ENCODE data around the gene PTPRT. TPM values are rescaled to one million over a fixed set of nuclear protein-coding genes. Genes with fewer than 3 reads are reported as not detected.

PTPRT gene
- total RNA-seq, 1 donor from 2014 or later, result 0.56 TPM

GRCh38 chr20:42852691-42853090 is 337.0 kb downstream of the PTPRT start:
- Mint-ChIP-seq H3K27me3 (ENCODE audit: low read depth) (peaks cover 51% of the 10 kb centered on the region), H3K4me1 (no peaks in the 10 kb centered on the region), H3K27ac (ENCODE audit: unreplicated experiment) (no peak overlapping the region), H3K4me3 (no peak overlapping the region), H3K9me3 (peaks cover 9% of the 10 kb centered on the region), H3K36me3 (ENCODE audit: low read depth) (no peaks in the 10 kb centered on the region)
- no peak for TF ChIP-seq CTCF (conservative IDR thresholded peaks at IDR 0.05)
- no peak for DNase-seq (ENCODE audit: low read depth, low spot score)

DNA sequence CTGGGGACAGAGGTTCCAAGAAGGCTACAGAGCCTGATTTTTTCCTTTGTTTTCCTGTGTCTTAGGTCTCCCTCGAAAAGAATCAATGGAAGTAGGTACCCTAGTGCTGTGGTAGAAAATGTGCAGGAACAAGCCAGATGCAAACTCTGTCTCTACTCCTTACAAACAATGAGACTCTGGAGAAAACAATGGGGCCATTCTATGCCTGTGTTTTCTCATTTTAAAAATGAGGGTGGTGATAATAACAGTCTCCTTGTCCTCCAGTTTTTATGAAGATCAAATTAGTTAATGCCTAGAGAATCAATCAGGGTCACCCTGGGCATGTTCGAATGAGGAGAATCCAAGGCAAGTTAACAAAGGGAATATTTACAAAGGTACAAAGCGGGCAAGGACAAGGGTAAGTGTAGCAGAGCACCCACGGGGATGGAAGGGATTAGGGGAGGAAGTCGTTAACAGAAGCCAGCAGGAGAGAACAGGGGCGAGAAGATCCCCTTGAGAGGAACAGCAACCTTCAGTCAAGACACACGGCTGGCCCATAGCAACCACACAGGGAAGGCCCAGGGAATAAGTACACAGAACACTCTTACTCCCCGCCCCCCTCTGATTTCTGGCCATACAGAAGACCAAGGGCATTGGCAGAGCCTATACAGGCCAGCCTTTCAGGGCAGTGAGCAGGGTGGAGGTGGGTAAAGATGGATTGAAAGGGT is 342.8 kb downstream of the PTPRT start:
- no peaks in the 10 kb centered on the region for H3K36me3 Mint-ChIP-seq (ENCODE audit: low read depth)
- no peak for TF ChIP-seq CTCF (conservative IDR thresholded peaks at IDR 0.05)
- H3K4me3 Mint-ChIP-seq, result no peak overlapping the region
- H3K27ac Mint-ChIP-seq (ENCODE audit: unreplicated experiment), result no peak overlapping the region
- no peak for DNase-seq (ENCODE audit: low read depth, low spot score)
- peaks cover 7% of the 10 kb centered on the region for H3K27me3 Mint-ChIP-seq (ENCODE audit: low read depth)
- H3K4me1 Mint-ChIP-seq, result peaks cover 4% of the 10 kb centered on the region
- peaks cover 9% of the 10 kb centered on the region for H3K9me3 Mint-ChIP-seq

DNA sequence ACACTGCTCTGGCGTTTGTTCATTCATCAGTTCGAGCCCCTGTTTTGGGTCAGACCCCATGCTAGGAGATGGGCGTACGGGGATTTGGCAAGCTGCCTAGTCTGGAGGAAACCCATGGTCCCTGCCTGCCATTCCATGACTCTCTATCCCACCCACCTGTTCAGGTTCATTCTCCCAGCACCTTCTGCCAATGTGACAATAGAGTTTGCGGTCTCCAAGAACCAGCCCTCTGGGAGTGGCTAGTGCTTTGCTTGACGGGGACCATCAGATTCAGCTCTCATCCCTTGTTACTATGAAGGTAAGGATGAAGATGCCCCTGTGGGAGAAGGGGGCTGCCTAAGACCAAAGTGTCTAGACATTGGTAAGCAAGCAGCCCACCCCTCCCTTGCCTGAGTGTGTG is 345.0 kb downstream of the PTPRT start:
- H3K27ac Mint-ChIP-seq (ENCODE audit: unreplicated experiment), result no peak overlapping the region
- H3K4me1 Mint-ChIP-seq, result peaks cover 4% of the 10 kb centered on the region
- no peaks in the 10 kb centered on the region for H3K36me3 Mint-ChIP-seq (ENCODE audit: low read depth)

GRCh38 chr20:42837456-42837855 is 352.2 kb downstream of the PTPRT start:
- Mint-ChIP-seq H3K4me1 (peaks cover 3% of the 10 kb centered on the region), H3K36me3 (ENCODE audit: low read depth) (no peaks in the 10 kb centered on the region), H3K27me3 (ENCODE audit: low read depth) (peaks cover 4% of the 10 kb centered on the region), H3K9me3 (peaks cover under 1% of the 10 kb centered on the region), H3K4me3 (no peak overlapping the region), H3K27ac (ENCODE audit: unreplicated experiment) (no peak overlapping the region)
- no peak for DNase-seq (ENCODE audit: low read depth, low spot score)
- TF ChIP-seq CTCF (conservative IDR thresholded peaks at IDR 0.05), result no peak

More for the DNA sequence above, 345.0 kb downstream of the PTPRT start:
- Mint-ChIP-seq H3K9me3 (peaks cover 7% of the 10 kb centered on the region), H3K27me3 (ENCODE audit: low read depth) (peaks cover 6% of the 10 kb centered on the region), H3K4me3 (no peak overlapping the region)
- no peak for DNase-seq (ENCODE audit: low read depth, low spot score)
- no peak for TF ChIP-seq CTCF (conservative IDR thresholded peaks at IDR 0.05)

- Mint-ChIP-seq H3K27ac (ENCODE audit: unreplicated experiment) (no peak overlapping the region), H3K4me3 (no peak overlapping the region), H3K36me3 (ENCODE audit: low read depth) (no peaks in the 10 kb centered on the region), H3K27me3 (ENCODE audit: low read depth) (peaks cover 7% of the 10 kb centered on the region), H3K4me1 (peaks cover 3% of the 10 kb centered on the region), H3K9me3 (peaks cover 4% of the 10 kb centered on the region)
- DNase-seq (ENCODE audit: low read depth, low spot score), result no peak
- TF ChIP-seq CTCF (conservative IDR thresholded peaks at IDR 0.05), result no peak
Observed at GRCh38 chr20:42836339-42836738, 353.4 kb downstream of the PTPRT start.
